Lower leg skin (tissue), 4 donors: ENCODE data around the gene YBX3. TPM values are rescaled to one million over a fixed set of nuclear protein-coding genes. Genes with fewer than 3 reads are reported as not detected.
A peak's percentile ranks its signal among the peaks of the same experiment; 100 is the strongest.

Source experiments
- DNase-seq, 2 donors: peaks; one replicate each; pipeline ENCODE4 v3.0.0-alpha.2; 2019; ENCODE audit warnings: low spot score in 2 of 2
- H3K4me3 ChIP-seq: fragments of 200-600 bp; sonication (generic); 2 replicates; pipeline ENCODE4 v1.5.1; 2017; ENCODE audit warnings: mild to moderate bottlenecking, low read depth; ENCODE audit not compliant: poor library complexity, severe bottlenecking
- CTCF ChIP-seq, 3 donors: fragments of 450-650 bp; IDR thresholded peaks; one replicate each; pipeline ENCODE4 v1.5.1; 2016; ENCODE audit warnings: antibody characterized with exemption in 3 of 3, mild to moderate bottlenecking in 3 of 3, moderate library complexity in 2 of 3
- POLR2A ChIP-seq, 2 donors: fragments of 450-650 bp; IDR thresholded peaks; one replicate each; pipeline ENCODE4 v1.6.1; 2016 to 2017; ENCODE audit warnings: antibody characterized with exemption in 2 of 2, mild to moderate bottlenecking in 1 of 2, moderate library complexity in 1 of 2
- WGBS, 2 donors: methylation state at CpG; one replicate each; pipeline ENCODE4 v1.1.5; 2018; 5-methylcytosine and 5-hydroxymethylcytosine counted together
- intact Hi-C: fragments of 100-400 bp; cut with DNase I; formaldehyde crosslinking; loops from one replicate; pipeline ENCODE4 v1.15.0; 2023; ENCODE audit warnings: low total_unique reads
- total RNA-seq, 4 donors: library from RNA; depleted of rRNA; stranded (reverse); fragments of >200 nt; gene quantifications; one replicate each; pipeline ENCODE4 v1.1.0, GENCODE V29; 2016

Gene YBX3
- total RNA-seq, 4 donors from 2014 or later: 544 to 987 (median 637) TPM

- no peak for TF ChIP-seq CTCF (IDR thresholded peaks at IDR 0.05)
- TF ChIP-seq POLR2A (IDR thresholded peaks at IDR 0.05): no peak
- 8 to 10% methylated on average over 6 of the region's 6 CpGs for WGBS, 2 donors
- intact Hi-C loops: no loop called here
- peak; percentile 91 to 96 for DNase-seq
- no peak overlapping the region for H3K4me3 ChIP-seq
These were observed 6.3 kb downstream of the YBX3 start for GRCh38 chr12:10716704-10717315.

GRCh38 chr12:10716277-10716676, 6.8 kb downstream of the YBX3 start:
- no peak for DNase-seq
- no peak overlapping the region for H3K4me3 ChIP-seq
- no peak for TF ChIP-seq POLR2A (IDR thresholded peaks at IDR 0.05)
- TF ChIP-seq CTCF (IDR thresholded peaks at IDR 0.05): no peak
- WGBS, 2 donors: 17 to 30% methylated on average over 4 of the region's 4 CpGs
- intact Hi-C loops: no loop called here

- no peak for DNase-seq
- intact Hi-C loops: no loop called here
- WGBS, 2 donors: 81 to 87% methylated on average over 6 of the region's 6 CpGs
- no peak for TF ChIP-seq POLR2A (IDR thresholded peaks at IDR 0.05)
- no peak for TF ChIP-seq CTCF (IDR thresholded peaks at IDR 0.05)
- H3K4me3 ChIP-seq: no peak overlapping the region
These were observed 7.6 kb downstream of the YBX3 start for GRCh38 chr12:10715491-10715890.

- intact Hi-C loops: no loop called here
- 95% methylated on average over 16 of the region's 16 CpGs for WGBS, 2 donors
- no peak for DNase-seq
- H3K4me3 ChIP-seq: no peak overlapping the region
- no peak for TF ChIP-seq CTCF (IDR thresholded peaks at IDR 0.05)
- TF ChIP-seq POLR2A (IDR thresholded peaks at IDR 0.05): no peak
These were observed 13.3 kb downstream of the YBX3 start for GRCh38 chr12:10709808-10710207.

- intact Hi-C loops: no loop called here
- H3K4me3 ChIP-seq: no peak overlapping the region
These were observed 14.3 kb downstream of the YBX3 start for GRCh38 chr12:10708862-10709261.

More at GRCh38 chr12:10708862-10709261, 14.3 kb downstream of the YBX3 start:
- 53 to 56% methylated on average over 4 of the region's 4 CpGs for WGBS, 2 donors
- no peak for TF ChIP-seq CTCF (IDR thresholded peaks at IDR 0.05)
- DNase-seq: no peak
